ENCODE measurements around the gene RBM5.
"Not testable (repeated sequence)": the region's sequence is repeated elsewhere in the genome, so short reads cannot be mapped to it uniquely, and the experiment has no call there.

The RBM5 gene

DNA sequence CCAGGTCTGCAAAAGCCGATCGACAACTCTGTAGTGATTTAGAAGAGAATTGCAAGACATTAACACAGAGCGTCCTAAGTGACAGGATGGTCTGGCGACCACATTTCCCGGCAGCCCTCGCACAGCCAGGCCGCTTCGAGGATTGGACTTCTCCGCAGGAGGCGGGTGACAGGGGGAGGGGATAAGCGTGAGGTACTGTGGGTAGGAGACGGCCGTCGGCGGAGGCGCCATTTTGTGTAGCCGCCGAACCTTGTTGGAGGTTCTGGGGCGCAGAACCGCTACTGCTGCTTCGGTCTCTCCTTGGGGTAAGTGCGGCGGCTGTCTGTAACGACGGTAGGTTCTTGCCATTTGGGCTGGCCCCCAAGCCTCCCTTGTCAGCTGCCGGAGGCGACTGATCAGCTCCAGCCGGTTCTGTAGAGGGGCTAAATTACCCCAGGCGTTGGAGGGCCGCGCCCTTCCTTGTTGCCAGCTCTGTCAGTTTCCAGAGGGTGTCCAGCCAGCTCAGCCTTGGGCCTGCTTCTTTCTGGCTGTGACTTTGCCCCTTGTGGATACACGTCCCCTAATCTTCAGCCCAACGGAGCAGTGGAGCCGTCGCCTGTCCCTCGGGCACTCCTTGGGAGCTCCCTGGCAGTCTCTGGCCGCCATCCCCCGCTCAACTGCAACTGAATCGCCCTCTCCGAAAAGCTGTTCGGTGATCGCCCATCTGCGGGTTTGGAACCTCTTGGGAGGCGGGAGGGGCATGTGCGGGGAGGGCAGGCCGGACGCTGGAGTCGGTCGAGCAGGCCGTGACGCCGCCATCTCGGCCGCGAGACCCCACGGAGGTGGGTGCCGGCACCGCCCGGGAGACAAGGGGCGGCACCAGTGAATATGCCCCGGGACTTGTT, at the start of gene RBM5:
Gene RBM5 (plus strand): TSS at position 195 of the 884 bp plus-strand sequence. CDS start 1,516 bp downstream, outside the sequence.
- peak; percentile 89 for DNase-seq

DNA sequence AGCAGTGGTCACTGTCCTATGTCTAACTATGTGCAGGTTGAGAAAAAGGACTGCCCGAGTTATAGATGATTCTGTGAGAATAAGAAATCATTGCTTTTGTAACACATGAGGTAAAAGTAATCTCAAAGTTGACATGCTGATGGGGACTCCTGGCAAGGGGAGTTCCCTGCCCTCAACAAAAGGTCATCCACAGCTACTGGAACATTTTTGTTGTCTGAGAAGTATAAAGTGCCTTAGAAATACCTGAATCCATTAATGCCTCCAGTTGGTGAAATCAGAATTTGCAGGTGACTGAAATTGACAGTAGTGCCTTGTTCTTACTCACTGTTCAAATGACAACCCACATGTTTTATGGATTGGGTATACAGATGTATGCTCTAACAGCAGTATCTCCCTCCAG, 43.7 kb upstream of the RBM5 start:
- DNase-seq: no peak

DNA sequence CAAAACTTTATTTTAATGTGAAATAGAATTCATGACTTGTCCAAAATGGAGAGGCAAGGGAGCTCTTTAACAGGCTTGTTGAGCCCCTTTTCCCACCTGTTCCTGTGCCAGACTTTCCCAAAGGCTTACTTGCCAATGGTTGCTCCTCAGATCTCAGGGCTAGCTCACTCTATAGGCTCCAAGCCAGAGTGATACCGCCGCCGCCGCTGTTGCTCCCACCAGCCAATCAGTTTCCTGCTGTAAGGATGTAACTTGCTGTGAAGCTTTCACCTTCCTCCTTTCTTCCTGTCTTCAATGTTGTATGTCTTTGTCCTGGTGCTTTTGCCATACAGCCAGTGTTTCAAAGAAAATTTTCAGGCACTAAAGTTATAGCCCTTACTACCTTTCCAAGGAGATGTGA, 41.3 kb upstream of the RBM5 start:
- no peak for DNase-seq

DNA sequence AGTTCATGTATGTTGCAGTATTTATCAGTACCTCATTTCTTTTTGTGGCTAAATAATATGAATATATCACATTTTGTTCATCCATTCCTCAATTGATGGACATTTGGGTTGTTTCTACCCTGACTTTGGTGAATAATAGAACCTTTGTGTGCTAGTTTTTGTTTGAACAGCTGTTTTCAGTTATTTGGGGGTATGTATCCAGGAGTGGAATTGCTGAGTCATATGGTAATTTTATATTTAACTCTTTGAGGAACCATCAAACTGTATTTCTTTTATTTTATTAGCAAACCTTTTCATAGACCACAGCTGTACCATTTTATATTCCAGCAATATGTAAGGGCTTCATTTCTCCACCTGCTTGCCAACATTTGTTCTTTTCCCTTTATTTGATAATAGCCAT, 38.4 kb upstream of the RBM5 start:
- DNase-seq: no peak

DNA sequence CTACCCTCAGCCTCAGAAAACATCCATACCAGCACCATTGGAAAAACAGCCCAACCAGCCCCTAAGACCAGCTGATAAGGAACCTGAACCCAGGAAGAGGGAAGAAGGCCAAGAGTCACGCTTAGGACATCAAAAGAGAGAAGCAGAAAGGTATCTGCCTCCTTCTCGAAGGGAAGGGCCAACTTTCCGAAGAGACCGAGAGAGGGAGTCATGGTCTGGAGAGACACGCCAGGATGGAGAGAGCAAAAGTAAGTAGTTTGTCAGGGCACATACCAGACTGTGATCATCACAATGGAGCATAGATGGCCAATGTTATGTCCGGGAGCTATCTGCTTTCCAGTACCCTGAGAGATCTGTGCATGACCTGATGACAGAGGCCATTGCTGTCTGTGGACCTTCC, 31.0 kb upstream of the RBM5 start:
- DNase-seq: no peak

DNA sequence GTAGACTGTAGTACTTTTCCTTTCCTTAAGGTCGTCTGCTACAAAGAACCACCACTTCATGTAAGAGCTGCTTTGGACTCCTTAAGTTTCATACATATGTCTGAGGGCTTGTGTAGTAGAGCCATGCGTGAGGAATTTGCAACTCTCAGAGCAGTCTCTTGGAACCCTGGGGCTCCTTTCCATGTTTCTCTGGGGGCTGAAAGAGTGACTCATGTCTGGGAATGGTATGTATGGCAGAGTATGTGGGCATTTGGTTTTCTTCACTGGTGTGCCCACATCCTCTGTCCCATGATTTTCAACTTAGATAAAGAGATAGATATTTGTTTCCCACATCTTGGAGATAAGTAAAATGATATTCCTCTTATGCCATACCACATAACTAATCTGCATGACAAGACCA, 20.6 kb upstream of the RBM5 start:
- no peak for DNase-seq

DNA sequence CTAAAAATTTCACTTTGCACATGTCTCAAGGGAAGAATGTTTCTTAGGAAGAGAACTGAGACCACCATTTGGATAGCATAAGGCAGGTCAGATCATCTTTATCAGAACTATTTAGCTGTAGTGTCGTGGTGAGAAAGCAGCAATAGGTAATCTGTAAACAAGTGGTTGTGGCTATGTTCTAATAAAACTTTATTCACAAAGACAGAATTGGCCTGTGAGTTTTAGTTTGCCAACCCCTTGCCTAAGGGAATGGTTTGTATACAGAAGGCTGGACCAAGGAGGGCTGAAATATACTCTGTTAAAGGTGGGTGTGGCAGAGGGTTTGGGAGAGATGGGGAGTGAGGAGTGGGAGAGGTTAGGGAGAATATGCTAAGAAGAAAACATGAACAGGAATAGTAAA, 10.6 kb upstream of the RBM5 start:
- no peak for DNase-seq

DNA sequence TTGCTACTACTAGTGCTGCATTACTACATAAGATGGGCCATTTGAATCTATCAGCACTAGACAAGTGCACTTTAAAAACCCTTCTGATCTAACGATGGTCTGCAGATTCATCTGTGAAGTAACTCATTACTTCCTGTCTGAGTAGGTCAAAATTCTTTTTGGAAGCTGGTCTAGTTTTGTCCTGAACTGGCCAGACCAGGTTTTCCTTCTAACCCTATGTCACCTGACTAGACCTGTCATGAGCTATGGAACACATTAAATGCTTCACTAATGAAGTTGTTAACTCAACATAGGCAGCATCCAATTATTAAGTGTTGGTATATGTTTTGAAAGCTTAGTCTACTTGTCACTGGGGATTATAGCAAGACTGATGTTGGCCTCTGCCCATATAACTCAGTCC, 10.1 kb upstream of the RBM5 start:
- no peak for DNase-seq

DNA sequence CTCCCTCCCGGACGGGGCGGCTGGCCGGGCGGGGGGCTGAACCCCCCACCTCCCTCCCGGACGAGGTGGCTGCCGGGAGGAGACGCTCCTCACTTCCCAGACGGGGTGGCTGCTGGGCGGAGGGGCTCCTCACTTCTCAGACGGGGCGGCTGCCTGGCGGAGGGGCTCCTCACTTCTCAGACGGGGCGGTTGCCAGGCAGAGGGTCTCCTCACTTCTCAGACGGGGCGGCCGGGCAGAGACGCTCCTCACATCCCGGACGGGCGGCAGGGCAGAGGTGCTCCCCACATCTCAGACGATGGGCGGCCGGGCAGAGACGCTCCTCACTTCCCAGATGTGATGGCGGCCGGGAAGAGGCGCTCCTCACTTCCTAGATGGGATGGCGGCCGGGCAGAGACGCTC, 3.8 kb upstream of the RBM5 start:
- not testable (repeated sequence) for DNase-seq

DNA sequence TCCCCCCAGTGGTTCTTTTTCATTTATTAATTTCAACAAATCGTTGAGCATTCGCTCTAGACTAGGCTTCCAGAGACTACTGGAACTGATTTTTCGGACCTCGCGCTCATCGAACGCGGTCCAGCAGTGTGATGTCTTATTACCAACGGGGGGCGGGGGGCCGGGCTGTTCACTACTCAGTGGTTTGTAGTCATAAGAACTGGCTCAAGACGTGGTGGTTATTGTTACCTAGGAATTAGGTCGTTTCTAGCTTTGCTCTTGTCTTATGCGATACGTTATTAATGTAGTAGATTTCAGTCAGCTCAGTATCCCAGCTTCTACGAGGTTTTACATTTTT, 858 bp downstream of the RBM5 start:
- no peak for DNase-seq

DNA sequence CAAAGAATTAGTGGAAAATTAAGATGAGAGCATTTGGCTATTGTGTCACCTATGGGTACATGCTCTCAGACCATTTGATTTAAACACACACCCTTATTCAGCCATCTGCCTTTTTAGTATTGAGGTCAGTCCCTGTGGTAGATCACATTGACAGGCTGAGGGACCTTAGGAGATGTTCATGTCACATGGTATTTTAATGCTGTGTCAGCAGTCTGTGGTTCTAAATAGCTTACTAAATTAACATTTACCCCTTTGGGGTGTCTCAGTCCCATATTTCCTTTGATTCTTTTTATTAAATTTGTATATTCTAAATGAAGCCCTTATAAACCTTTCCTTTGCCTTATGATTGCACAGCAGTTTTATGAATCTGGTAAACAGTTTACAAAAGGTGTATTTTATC, 2.3 kb downstream of the RBM5 start:
- no peak for DNase-seq

DNA sequence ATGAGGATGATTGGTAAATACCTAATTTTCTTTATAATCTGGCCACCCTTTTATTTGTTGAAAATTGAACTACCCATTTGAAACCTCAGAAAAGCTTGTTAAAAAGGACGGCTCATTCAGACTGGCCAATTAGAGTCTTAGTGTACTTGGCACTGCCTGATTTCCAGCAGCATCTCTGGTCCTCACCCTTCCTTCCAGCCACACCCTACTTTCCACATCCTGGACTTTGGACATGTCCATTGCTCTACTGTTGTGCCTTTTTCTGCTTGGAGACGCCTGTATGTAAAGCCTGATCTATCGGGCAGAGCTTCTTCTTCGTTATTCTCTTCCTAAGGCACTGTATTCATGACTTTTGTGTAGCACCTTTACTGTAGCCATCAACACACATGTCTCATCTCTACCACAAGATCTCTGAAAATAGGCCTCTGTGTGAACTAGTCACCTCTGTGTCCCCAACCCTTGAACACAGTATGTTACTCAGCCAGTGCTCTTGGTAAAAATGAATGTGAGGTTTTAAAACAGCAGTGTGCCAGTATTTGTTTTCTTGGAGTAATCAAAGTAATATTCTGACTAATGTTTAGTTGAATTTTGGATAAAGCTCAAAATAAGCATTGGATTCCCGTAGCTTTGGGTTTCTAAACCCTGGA, 6.8 kb downstream of the RBM5 start:
- DNase-seq: no peak

DNA sequence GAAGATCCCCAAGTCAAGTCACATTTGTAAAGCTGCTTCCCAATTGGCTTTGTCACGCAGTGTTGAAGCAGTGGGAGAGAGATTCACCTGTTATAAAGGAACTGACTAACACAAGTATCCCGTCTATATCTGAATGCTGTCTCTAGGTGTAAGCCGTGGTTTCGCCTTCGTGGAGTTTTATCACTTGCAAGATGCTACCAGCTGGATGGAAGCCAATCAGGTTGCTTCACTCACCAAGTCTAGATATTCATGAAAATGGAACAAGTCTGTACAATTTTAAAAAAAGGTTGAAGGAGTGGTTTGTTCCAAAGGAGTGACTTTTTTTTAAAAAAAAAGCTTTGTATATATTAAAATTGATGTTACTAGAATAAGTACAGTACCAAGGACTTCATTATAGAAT, 11.7 kb downstream of the RBM5 start:
- DNase-seq: no peak

DNA sequence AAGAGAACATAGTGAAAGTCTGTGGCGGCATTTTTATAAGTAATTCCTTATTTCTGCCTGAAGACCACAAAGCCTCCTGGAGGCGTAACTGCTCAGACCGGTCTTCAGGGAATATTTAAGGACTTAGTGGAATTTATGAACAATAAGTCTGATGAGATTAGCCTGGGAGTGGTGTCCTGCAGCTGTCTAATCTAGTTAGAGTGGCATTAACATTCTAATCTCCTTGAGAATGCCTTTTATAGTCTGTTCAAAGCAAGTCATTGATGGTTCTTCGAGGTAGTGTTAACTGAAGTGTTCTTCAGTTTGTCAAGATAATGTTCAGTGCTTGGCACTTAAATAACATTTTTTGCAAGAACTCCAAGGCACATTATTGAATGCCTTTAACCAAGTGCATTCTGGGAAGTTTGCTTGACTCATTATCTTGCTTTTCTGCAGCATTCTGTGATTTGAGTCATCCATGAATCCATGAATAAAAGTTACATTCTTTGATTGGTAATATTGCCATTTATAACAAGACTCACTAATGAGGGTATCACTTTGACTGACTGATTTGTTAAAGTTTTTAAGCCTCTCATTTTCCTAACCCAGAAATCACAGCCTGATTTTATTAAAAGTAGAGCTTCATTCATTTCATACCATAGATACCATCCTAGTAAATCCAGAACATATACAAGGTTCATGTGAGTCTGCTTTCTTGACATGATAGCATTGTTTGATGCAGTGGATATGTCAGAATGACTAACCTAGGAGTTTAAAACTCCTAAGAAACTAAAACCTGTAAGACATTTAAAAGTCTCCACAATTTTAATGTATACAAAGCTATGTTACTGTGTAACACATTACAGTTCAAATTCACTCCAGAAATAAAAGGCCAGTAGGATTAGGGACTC, 12.5 kb downstream of the RBM5 start:
- DNase-seq: no peak

DNA sequence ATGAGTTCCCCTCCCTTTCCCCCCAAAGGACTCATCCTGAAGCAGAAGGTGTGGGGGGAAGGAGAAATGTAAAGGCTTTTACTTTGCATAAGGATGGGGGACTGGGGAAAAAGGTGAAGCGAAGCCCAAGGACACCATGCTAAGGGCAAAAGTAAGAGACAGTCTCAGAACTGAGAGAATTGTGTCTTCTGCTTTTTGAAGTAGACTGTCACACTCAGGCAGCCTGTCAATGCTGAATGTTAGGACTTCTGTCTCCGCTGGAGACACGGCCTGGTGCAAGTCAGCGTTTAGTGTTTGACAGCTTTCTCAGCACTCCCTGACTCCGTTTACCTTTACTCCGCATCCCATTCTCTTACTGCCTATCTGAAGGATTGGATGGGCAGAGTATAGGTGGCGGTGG, 13.8 kb downstream of the RBM5 start:
- no peak for DNase-seq

DNA sequence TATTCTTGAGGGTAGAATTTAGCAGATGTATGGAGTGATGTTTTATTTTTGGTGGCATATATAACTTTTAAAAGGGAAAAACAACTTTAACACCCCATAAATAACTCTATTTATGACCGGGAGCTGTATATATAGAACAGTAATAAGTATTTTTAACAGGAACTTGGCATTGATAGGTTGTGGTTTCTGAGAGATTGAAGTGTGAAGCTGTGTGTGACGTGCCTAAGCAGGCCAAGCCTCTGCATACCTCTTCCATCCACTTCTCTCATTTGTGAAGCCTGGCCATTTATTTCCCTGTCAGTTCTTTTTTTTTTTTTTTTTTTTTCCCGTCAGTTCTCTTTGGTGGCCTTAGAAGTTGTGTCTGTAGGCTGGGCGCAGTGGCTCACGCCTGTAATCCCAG, 23.0 kb downstream of the RBM5 start:
- no peak for DNase-seq

DNA sequence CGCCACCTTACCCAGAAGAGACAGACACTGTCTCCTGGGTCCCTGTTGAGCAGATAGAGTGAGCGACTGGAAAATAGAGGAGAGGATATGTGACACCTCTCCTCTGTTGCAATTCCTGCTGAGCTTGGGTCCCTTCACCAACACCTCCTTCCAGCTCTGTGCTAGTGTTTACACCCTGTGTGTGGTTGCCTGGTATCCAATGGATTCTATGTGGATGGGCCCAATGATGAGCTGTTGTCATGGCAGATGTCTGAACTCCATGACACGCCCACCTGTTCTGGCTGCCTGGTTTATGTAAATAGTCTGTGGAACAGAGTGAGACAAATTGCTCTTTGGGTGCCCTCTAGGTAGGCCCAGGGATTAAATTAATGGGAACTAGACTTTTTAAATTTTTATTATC, 23.7 kb downstream of the RBM5 start:
- no peak for DNase-seq

DNA sequence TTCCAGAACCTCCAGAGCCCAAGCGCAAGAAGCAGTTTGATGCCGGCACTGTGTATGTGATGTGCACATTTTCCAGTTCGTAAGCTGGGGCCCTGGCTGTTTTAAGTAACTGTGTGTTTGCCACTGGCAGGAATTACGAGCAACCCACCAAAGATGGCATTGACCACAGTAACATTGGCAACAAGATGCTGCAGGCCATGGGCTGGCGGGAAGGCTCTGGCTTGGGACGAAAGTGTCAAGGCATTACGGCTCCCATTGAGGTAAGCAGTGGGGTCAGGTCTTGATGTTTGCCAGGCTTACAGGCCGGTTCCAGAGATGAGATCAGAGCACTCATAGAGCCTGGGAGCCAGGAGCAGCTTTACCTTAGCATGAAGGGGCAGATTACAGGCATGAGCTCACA, 28.4 kb downstream of the RBM5 start:
- DNase-seq: no peak

DNA sequence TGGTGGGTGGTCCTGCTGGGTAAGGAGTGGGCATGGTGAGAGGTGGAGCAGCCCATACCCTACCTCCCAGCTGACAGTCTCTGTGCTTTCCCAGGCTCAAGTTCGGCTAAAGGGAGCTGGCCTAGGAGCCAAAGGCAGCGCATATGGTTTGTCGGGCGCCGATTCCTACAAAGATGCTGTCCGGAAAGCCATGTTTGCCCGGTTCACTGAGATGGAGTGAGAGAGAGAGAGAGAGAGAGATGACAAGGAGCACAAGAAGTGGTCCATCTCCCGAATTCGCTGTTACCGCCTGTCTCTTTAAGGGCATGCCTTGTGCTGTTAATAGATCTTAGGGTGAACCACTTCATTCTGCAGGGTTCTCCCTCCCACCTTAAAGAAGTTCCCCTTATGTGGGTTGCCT, 29.5 kb downstream of the RBM5 start:
- DNase-seq: no peak

DNA sequence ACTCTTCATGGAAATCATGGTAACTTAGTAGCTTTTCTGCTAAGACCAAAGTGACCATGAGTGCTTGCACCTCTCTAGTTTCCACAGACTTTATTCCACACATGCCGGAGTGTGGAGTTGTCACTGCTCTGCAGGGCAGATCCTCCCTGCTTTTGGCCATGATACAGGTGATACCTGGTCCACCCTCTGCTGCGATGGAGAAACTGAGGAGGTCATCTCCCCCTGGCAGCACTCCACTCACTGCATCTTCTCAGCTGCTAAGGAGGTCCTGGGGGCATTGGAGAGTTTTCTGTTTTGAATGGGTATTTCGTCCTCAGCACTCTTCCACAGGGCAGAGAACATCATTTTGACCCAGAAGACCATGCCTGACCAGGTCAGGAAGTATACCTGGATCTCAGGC, 31.1 kb downstream of the RBM5 start:
- no peak for DNase-seq

DNA sequence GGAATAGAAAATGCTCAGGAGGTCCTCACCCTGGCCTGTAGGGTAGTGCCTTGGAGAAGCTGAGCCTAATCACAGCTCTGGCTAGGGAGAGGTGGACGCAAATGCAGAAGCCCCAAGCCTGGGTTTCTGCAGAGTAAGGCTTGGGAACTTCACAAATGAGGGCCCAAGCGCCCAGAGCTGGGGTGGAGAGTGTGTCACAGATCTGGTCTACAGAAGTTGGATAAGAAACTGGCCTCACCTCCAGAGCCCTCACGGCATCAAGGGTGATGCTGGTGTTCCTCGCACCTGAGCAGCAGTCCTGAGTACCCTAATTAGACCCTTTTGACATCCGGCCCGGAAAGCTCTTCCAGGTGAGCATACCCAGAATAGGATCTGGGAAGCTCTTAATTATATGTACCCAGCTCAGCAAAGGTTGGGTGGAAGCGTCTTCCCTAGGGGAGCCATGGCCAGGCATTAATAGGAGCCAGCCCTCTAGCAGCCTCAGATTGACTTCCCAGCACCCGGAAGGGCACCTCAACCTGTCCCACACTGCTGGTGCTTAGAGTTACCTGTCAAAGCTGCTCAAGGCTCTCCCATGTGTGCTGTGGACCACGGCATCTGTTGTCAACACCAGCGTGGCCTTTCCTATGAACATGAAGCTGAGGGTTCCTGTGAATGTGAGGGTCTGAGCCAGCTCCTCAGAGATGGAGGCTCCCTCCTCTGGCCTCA, 31.8 kb downstream of the RBM5 start:
- DNase-seq: no peak

DNA sequence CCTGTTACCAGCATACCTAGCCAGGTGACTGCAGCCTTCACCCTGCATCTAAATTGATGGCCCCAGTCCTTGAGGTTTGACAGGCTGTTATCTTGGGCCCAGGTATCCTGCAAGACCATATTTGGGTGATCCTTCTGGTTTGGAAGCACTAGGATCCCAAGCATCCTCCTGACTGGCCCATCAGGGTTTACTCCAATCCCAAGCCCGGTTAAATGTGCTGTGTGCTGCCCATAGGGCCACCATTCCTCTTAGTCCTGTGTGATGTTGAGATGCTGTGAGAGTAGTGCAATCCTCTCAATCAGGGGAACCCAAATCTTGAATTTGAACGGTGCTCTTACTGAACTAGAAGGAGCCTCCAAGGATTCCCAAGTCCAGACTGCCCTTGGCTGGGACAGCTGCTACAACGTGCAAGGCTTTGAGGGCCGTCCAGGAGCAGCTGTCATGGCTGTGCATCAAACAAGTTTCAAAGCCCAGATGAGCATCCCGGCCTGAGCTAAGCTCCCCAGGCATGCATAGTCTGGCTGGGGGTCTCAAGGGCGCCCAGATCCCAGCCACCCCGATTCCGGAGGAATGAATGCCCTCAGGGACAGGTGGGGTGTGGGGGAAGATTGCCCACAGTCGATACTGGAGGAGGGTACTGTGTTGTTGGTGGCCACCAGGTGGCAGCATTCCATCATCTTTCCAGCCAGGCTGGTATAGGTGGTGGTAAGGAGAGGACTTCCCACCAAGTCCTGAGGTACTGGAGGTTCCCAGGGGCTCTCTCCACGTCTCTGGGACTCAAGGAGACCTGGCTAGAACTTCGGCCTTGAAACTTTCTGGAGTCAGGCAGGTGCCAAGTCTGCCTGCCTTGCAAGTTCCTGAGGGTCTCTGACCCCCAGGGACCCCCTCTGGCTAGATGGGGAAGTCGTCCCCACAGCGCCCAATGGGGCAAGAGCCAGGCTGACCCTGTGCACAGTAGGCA, 32.6 kb downstream of the RBM5 start:
- DNase-seq: peak; percentile 67

Measured in activated CD4-positive, CD25-positive, alpha-beta regulatory T cell treated with anti-CD3 and anti-CD28 coated beads, Interleukin-2, amount 50 U/mL, for 72 hours (primary cell).